Omental fat pad (tissue), 4 donors: Measurements from ENCODE around the gene COL3A1. TPM values are rescaled to one million over a fixed set of nuclear protein-coding genes. Genes with fewer than 3 reads are reported as not detected.
A peak's percentile ranks its signal among the peaks of the same experiment; 100 is the strongest.

Source experiments
- ATAC-seq: fragments of 150-250 bp; one replicate; pipeline ENCODE4 v1.9.1; 2016; ENCODE audit warnings: mild to moderate bottlenecking, moderate library complexity; ENCODE audit not compliant: low FRiP score
- DNase-seq: peaks from one replicate; pipeline ENCODE4 v3.0.0-alpha.2; 2019; ENCODE audit warnings: low spot score
- CTCF ChIP-seq, 3 donors: fragments of 450-650 bp; IDR thresholded peaks; one replicate each; pipeline ENCODE4 v1.5.1; 2016 to 2017; ENCODE audit warnings: antibody characterized with exemption in 3 of 3, mild to moderate bottlenecking in 3 of 3, moderate library complexity in 2 of 3
- total RNA-seq, 4 donors: library from RNA; depleted of rRNA; stranded (reverse); fragments of >200 nt; gene quantifications; one replicate each; pipeline ENCODE4 v1.1.0, GENCODE V29; 2016

Gene COL3A1
- total RNA-seq, 4 donors from 2014 or later = 120 to 340 (median 237) TPM

- no peak for TF ChIP-seq CTCF (IDR thresholded peaks at IDR 0.05)
- ATAC-seq (peak; percentile 88), DNase-seq (no peak)
Measured at GRCh38 chr2:189022053-189022481, 47.9 kb downstream of the COL3A1 start.

- DNase-seq = no peak
- no peak for ATAC-seq
- no peak for TF ChIP-seq CTCF (IDR thresholded peaks at IDR 0.05)
Measured at GRCh38 chr2:189022492-189022891, 48.3 kb downstream of the COL3A1 start.

- TF ChIP-seq CTCF (IDR thresholded peaks at IDR 0.05) = no peak
- DNase-seq (no peak), ATAC-seq (no peak)
Measured at GRCh38 chr2:189024901-189025618, 50.9 kb downstream of the COL3A1 start.

- no peak for ATAC-seq
- no peak for DNase-seq
- no peak for TF ChIP-seq CTCF (IDR thresholded peaks at IDR 0.05)
Measured at GRCh38 chr2:189037518-189037917, 63.3 kb downstream of the COL3A1 start.

GRCh38 chr2:189045836-189046235, 71.7 kb downstream of the COL3A1 start:
- no peak for DNase-seq
- no peak for TF ChIP-seq CTCF (IDR thresholded peaks at IDR 0.05)
- no peak for ATAC-seq

GRCh38 chr2:189046320-189046719, 72.1 kb downstream of the COL3A1 start:
- no peak for TF ChIP-seq CTCF (IDR thresholded peaks at IDR 0.05)
- ATAC-seq (no peak), DNase-seq (no peak)

GRCh38 chr2:189047171-189047888, 73.2 kb downstream of the COL3A1 start:
- ATAC-seq (no peak), DNase-seq (no peak)
- no peak for TF ChIP-seq CTCF (IDR thresholded peaks at IDR 0.05)
